ENCODE measurements around the gene CYP26C1. TPM values are rescaled to one million over a fixed set of nuclear protein-coding genes. Genes with fewer than 3 reads are reported as not detected.

Gene CYP26C1
- total and polyA plus RNA-seq, 8 donors, result 0.04 to 0.17 (median 0.09) TPM; not detected in 1

DNA sequence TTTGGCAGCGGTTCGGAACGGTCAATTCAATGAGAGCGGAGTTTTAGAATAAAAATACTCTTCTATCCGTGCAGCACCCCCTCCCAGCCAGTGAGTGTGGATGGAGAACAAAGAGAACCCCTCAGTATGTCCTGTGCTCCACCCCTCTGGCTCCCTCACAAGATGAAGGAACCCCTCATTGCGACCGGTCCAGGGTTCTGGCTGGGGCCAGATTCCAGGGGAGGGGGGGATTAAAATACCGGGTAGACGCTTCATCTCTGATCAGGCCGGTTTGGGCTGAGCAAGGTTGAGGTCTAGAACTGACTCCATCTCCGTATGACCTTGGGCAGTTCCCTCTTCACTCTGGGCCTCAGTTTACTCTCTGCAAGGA lies 5.9 kb downstream of the CYP26C1 start:
- WGBS, 2 donors, result 34 to 41% methylated on average over 11 of the region's 11 CpGs
- Histone ChIP-seq H3K36me3 (no peaks in the 10 kb centered on the region), H3K9me3 (no peaks in the 10 kb centered on the region), H3K4me3 (no peak overlapping the region), H3K27me3 (no peaks in the 10 kb centered on the region), H3K27ac (no peak overlapping the region), H3K4me1 (peaks cover 0 to 3% (median 0%) of the 10 kb centered on the region in 3 donors)
- intact Hi-C loops (cut with DNase I), result no loop called here
- DNase-seq (no peak), ATAC-seq (no peak), FAIRE-seq (no peak)
- TF ChIP-seq, protein P1, sequence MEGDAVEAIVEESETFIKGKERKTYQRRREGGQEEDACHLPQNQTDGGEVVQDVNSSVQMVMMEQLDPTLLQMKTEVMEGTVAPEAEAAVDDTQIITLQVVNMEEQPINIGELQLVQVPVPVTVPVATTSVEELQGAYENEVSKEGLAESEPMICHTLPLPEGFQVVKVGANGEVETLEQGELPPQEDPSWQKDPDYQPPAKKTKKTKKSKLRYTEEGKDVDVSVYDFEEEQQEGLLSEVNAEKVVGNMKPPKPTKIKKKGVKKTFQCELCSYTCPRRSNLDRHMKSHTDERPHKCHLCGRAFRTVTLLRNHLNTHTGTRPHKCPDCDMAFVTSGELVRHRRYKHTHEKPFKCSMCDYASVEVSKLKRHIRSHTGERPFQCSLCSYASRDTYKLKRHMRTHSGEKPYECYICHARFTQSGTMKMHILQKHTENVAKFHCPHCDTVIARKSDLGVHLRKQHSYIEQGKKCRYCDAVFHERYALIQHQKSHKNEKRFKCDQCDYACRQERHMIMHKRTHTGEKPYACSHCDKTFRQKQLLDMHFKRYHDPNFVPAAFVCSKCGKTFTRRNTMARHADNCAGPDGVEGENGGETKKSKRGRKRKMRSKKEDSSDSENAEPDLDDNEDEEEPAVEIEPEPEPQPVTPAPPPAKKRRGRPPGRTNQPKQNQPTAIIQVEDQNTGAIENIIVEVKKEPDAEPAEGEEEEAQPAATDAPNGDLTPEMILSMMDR (IDR thresholded peaks at IDR 0.05), result no peak

DNA sequence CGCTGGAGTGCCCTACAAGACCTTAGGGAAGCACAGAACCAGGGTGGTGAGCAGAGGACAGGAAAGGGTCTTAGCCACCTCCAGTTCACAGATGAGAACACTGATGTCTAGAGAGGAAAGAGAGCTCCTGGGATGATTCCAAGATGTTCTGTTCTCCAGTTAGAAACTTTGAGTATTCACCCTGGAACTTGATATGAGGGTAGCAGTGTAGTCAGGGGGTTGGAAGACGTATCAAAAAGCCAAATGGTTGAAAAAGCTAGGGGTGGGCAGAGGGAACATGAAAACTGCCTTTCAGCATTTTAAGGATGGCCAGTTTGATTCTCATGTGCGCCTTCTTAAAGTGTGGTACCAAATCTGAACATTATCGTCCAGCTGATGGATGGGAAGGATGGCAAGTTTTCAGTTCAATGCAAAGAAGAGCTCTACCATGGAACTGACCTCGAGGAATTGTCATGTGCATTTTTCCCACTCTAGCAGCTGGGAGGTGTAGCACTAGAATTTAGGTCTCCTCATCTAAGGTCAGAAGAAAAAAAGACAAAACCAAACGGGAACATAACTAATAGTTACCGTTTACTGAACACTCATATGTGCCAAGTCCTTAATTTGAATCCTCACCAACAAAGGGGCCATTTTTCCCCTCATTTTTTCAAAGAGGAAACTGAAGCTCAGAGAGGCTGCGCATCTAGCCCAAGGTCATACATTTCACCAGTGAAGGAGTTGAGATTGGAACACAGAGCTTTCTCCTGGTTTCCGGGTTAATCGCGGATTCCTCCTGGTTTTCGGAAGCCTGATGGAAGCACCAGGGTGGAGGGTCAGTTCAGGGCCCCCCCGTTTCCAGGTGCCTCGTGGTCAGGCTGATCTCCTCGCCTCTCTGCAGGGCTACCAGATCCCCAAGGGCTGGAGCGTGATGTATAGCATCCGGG lies 7.1 kb downstream of the CYP26C1 start:
- TF ChIP-seq, protein P1 (IDR thresholded peaks at IDR 0.05), result no peak
- no peak for DNase-seq

DNA sequence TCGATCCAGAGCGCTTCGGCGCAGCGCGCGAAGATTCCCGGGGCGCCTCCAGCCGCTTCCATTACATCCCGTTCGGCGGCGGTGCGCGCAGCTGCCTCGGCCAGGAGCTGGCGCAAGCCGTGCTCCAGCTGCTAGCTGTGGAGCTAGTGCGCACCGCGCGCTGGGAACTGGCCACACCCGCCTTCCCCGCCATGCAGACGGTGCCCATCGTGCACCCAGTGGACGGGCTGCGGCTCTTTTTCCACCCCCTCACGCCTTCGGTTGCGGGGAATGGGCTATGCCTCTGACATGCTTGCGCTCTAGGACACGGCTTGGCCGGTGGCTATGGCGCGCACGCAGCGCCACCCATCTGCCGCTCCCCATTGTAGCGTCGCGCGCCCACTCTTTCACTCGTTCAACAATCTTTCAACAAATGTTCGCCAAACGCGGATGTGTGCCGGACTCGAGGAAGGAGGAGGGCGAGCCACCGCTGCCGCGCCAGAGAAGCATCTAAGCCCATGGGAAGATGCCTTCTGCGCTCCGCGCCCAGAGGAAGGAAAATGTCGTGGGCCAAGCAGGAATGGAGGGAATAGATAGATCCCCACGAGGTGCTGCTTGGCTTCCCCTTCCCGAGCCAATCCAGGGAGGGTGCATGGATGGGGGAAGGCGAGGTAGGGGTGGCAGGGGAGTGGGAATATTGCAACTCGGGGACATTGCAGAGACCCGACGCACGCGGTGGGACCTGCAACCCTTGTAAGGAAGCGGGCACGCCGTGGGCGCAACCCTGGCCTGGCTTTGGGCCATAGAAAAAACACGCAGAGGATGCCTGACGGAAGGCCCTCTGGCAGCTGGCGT lies 8.0 kb downstream of the CYP26C1 start:
- H3K27ac ChIP-seq, result no peak overlapping the region
- no peak for FAIRE-seq

More for the DNA sequence above, 7.1 kb downstream of the CYP26C1 start:
- intact Hi-C loops (cut with DNase I), result no loop called here
- ATAC-seq, result no peak
- no peak for FAIRE-seq
- Histone ChIP-seq H3K27ac (no peak overlapping the region), H3K4me1 (peaks cover 0 to 2% (median 0%) of the 10 kb centered on the region in 3 donors), H3K9me3 (no peaks in the 10 kb centered on the region), H3K27me3 (no peaks in the 10 kb centered on the region), H3K36me3 (no peaks in the 10 kb centered on the region), H3K4me3 (no peak overlapping the region)
- WGBS, 2 donors, result 16 to 19% methylated on average over 17 of the region's 17 CpGs

DNA sequence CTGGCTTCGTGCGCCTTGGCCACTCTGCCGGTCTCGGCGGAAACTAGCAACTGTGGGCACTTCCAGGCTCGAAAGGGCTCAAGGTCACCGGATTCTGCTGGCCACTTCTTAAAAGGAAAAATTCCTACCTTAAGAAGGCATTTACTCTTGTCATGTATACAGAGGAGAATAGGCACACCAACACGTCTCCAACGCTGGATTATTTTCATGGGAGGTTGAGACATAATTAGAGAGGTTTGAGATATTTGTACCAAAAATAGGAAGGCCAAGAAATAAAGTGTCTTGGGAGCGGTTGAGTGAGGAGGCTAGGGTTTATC lies 8.6 kb downstream of the CYP26C1 start:
- WGBS, 2 donors, result 29 to 39% methylated on average over 10 of the region's 10 CpGs
- DNase-seq (no peak), FAIRE-seq (no peak), ATAC-seq (no peak)
- Histone ChIP-seq H3K27ac (no peak overlapping the region), H3K27me3 (peaks cover 0 to 13% (median 4%) of the 10 kb centered on the region in 4 donors), H3K36me3 (no peaks in the 10 kb centered on the region), H3K9me3 (no peaks in the 10 kb centered on the region), H3K4me3 (no peak overlapping the region), H3K4me1 (peaks cover 10 to 15% (median 10%) of the 10 kb centered on the region in 3 donors)
- intact Hi-C loops (cut with DNase I), result no loop called here
- TF ChIP-seq, protein P1 (IDR thresholded peaks at IDR 0.05), result no peak

More for the DNA sequence above, 8.0 kb downstream of the CYP26C1 start:
- Histone ChIP-seq H3K4me1 (peaks cover 5 to 9% (median 5%) of the 10 kb centered on the region in 3 donors), H3K9me3 (no peaks in the 10 kb centered on the region), H3K36me3 (no peaks in the 10 kb centered on the region), H3K4me3 (no peak overlapping the region), H3K27me3 (peaks cover 0 to 7% (median 1%) of the 10 kb centered on the region in 4 donors)
- ATAC-seq (no peak), DNase-seq (no peak)
- 12 to 19% methylated on average over 60 to 73 of the region's 73 CpGs for WGBS, 2 donors
- TF ChIP-seq, protein P1 (IDR thresholded peaks at IDR 0.05), result no peak
- intact Hi-C loops (cut with DNase I), result no loop called here
